Keratinocyte (primary cell): Measurements from ENCODE around the gene VPS13D.

Experiments
- CTCF ChIP-seq, 3 experiments: IDR thresholded peaks in 1 of 3; conservative IDR thresholded peaks in 1 of 3; optimal IDR thresholded peaks in 1 of 3; 2 replicates in 2 of 3; 3 replicates in 1 of 3; pipeline versions ENCODE3 to v1.5.1; 2011; ENCODE audit warnings: low read length in 3 of 3, mild to moderate bottlenecking in 3 of 3, moderate library complexity in 2 of 3, control low read depth in 1 of 3, inconsistent platforms in 1 of 3; ENCODE audit not compliant: insufficient read depth in 2 of 3; ENCODE audit errors: extremely low read depth in 1 of 3
- EZH2 ChIP-seq: IDR thresholded peaks from one replicate; pipeline ENCODE4 v1.6.1; 2012; ENCODE audit warnings: inconsistent platforms, mild to moderate bottlenecking, low read length, moderate library complexity

GRCh38 chr1:12383786-12384185 is 154.0 kb downstream of the VPS13D start:
- TF ChIP-seq CTCF (optimal IDR thresholded peaks at IDR 0.05 in 1 of 3, IDR thresholded peaks at IDR 0.05 in 1 of 3, conservative IDR thresholded peaks at IDR 0.05 in 1 of 3; ENCODE audit: extremely low read depth in 1 of 3, insufficient read depth in 2 of 3, low read length in 3 of 3) (no peak), EZH2 (no peak)
